ENCODE measurements around the gene SHTN1. TPM values are rescaled to one million over a fixed set of nuclear protein-coding genes. Genes with fewer than 3 reads are reported as not detected.

SHTN1 gene
- total and polyA plus RNA-seq, 2 of the 4 experiments (the other 2 are of a cell fraction), result 0.54 to 2.3 TPM

GRCh38 chr10:116985611-116986010 lies 19.4 kb downstream of the SHTN1 start:
- POLR2A ChIA-PET (ENCODE audit: unreplicated experiment), result no interaction called here
- Histone ChIP-seq H3K18ac (ENCODE audit: low read depth, low read length) (no peak overlapping the region), H4K8ac (ENCODE audit: low read depth in 2 of 2, low read length in 2 of 2) (no peak overlapping the region), H3K36me3 (ENCODE audit: control insufficient read depth, insufficient read depth, low read length) (no peaks in the 10 kb centered on the region), H4K20me1 (ENCODE audit: insufficient read depth, low read length) (no peaks in the 10 kb centered on the region), H2BK20ac (ENCODE audit: low read depth, low read length) (no peak overlapping the region), H3K56ac (ENCODE audit: extremely low read depth, insufficient read depth, low read length) (no peak overlapping the region), H2AK5ac (ENCODE audit: low read depth, low read length) (no peak overlapping the region), H3K9ac (ENCODE audit: low read depth, low read length) (no peak overlapping the region), H3K4ac (ENCODE audit: low read depth, low read length) (no peak overlapping the region), H3K4me3 (ENCODE audit: insufficient read depth, low read depth, low read length) (no peak overlapping the region), H2AK9ac (replicated peaks; ENCODE audit: low read depth, low read length, poor library complexity) (no peak overlapping the region), H3K9me1 (ENCODE audit: insufficient read depth, low read length) (no peaks in the 10 kb centered on the region), H4K5ac (ENCODE audit: low read depth, low read length) (no peak overlapping the region), H4K91ac (ENCODE audit: insufficient read depth, low read depth, low read length) (no peak overlapping the region), H3K27ac (ENCODE audit: insufficient read depth, low read length) (no peak overlapping the region), H2BK5ac (ENCODE audit: low read depth, low read length, poor library complexity, severe bottlenecking) (no peak overlapping the region), H3K4me1 (ENCODE audit: control insufficient read depth, insufficient read depth, low read length) (no peaks in the 10 kb centered on the region), H3K23ac (ENCODE audit: low read depth, low read length) (no peak overlapping the region), H2BK15ac (ENCODE audit: low read depth, low read length) (no peak overlapping the region), H3K27me3 (ENCODE audit: control insufficient read depth, insufficient read depth, low read length) (no peaks in the 10 kb centered on the region), H3K79me1 (ENCODE audit: low read depth in 1 of 2, low read length in 2 of 2) (no peaks in the 10 kb centered on the region; a peak in 1 of 4 replicates), H3K4me2 (ENCODE audit: low read depth, low read length) (no peak overlapping the region), H2AFZ (replicated peaks; ENCODE audit: low read length, poor library complexity) (no peak overlapping the region), H2BK120ac (ENCODE audit: low read depth, low read length) (no peak overlapping the region), H3K14ac (replicated peaks; ENCODE audit: low read depth, low read length) (no peak overlapping the region), H3K9me3 (ENCODE audit: control insufficient read depth, insufficient read depth, low read length) (no peaks in the 10 kb centered on the region)
- whole genome bisulfite sequencing, 2 experiments (ENCODE audit: extremely low coverage in 2 of 2, insufficient read length in 1 of 2), result no CpG with 5 or more reads among the region's 2 CpGs
- dilution Hi-C loops (cut with HindIII; ENCODE audit: low sequenced_read_pairs, unreplicated experiment), result no loop called here
- intact Hi-C loops (cut with micrococcal nuclease), result no loop called here
- no TSS peak for BruUV-seq (replicated peaks)
- in situ Hi-C loops (cut with MboI; ENCODE audit: low sequenced_read_pairs), result no loop called here
- DNase-seq (peak; percentile 53), ATAC-seq (ENCODE audit: low read depth) (peak; percentile 40; the same call in 1 of the 2 replicates)
- CTCF ChIA-PET, result no interaction called here
- TF ChIP-seq MXI1 (IDR thresholded peaks at IDR 0.05; ENCODE audit: borderline replicate concordance, low read depth, low read length) (no peak), RAD21 (IDR thresholded peaks at IDR 0.05; ENCODE audit: low read length) (no peak), BHLHE40 (IDR thresholded peaks at IDR 0.05; ENCODE audit: low read depth, low read length) (no peak)
